ENCODE results near the gene OR11G2.

GRCh38 chr14:20215196-20215595 lies 24.5 kb downstream of the OR11G2 start:
- TF ChIP-seq REST (IDR thresholded peaks at IDR 0.05; ENCODE audit: insufficient read depth in 1 of 2, low read depth in 2 of 2, low read length in 1 of 2) (no peak), POLR2AphosphoS5 (IDR thresholded peaks at IDR 0.05; ENCODE audit: low read depth, low read length) (no peak), SIN3A (IDR thresholded peaks at IDR 0.05; ENCODE audit: borderline replicate concordance, insufficient read depth, low read depth, low read length) (no peak)
- TF ChIP-seq, protein P1, sequence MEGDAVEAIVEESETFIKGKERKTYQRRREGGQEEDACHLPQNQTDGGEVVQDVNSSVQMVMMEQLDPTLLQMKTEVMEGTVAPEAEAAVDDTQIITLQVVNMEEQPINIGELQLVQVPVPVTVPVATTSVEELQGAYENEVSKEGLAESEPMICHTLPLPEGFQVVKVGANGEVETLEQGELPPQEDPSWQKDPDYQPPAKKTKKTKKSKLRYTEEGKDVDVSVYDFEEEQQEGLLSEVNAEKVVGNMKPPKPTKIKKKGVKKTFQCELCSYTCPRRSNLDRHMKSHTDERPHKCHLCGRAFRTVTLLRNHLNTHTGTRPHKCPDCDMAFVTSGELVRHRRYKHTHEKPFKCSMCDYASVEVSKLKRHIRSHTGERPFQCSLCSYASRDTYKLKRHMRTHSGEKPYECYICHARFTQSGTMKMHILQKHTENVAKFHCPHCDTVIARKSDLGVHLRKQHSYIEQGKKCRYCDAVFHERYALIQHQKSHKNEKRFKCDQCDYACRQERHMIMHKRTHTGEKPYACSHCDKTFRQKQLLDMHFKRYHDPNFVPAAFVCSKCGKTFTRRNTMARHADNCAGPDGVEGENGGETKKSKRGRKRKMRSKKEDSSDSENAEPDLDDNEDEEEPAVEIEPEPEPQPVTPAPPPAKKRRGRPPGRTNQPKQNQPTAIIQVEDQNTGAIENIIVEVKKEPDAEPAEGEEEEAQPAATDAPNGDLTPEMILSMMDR (IDR thresholded peaks at IDR 0.05) = no peak
